ENCODE data around the gene SPDYE4. TPM values are rescaled to one million over a fixed set of nuclear protein-coding genes. Genes with fewer than 3 reads are reported as not detected.

Gene SPDYE4
- total RNA-seq, 1 experiment from 2014 or later = not detected

GRCh38 chr17:8710813-8711212, 47.5 kb downstream of the SPDYE4 start:
- Histone ChIP-seq H3K4me3 (ENCODE audit: low read depth in 2 of 2, low read length in 2 of 2) (no peak overlapping the region), H3K36me3 (ENCODE audit: control insufficient read depth, insufficient read depth, low read length) (no peaks in the 10 kb centered on the region), H3K27ac (ENCODE audit: low read length) (no peak overlapping the region), H3K27me3 (ENCODE audit: control insufficient read depth, insufficient read depth, low read length) (no peaks in the 10 kb centered on the region; the same call in 1 of the 2 replicates), H3K4me1 (ENCODE audit: control insufficient read depth, insufficient read depth, low read length) (no peaks in the 10 kb centered on the region), H3K9me3 (ENCODE audit: control insufficient read depth, insufficient read depth, low read depth, low read length) (no peaks in the 10 kb centered on the region)
- CTCF ChIA-PET = no interaction called here
- TF ChIP-seq POLR2AphosphoS5 (IDR thresholded peaks at IDR 0.05; ENCODE audit: low read depth, low read length) (no peak), REST (IDR thresholded peaks at IDR 0.05; ENCODE audit: insufficient read depth in 1 of 2, low read depth in 2 of 2, low read length in 1 of 2) (no peak), CTCF (IDR thresholded peaks at IDR 0.05) (no peak), SIN3A (IDR thresholded peaks at IDR 0.05; ENCODE audit: borderline replicate concordance, insufficient read depth, low read depth, low read length) (no peak), TCF7L2 (IDR thresholded peaks at IDR 0.05; ENCODE audit: low read depth, low read length) (no peak)
- BruUV-seq (replicated peaks) = no TSS peak
- in situ Hi-C loops (cut with HindIII; ENCODE audit: low pct_unique_long_range_greater_than_20kb, low sequenced_read_pairs) (no loop called here), intact Hi-C loops (cut with micrococcal nuclease; ENCODE audit: unreplicated experiment) (no loop called here)
- no peak for ATAC-seq
- DNase-seq (ENCODE audit: low read depth, low spot score) = no peak
- POLR2A ChIA-PET = no interaction called here

- CTCF ChIA-PET = no interaction called here
- no peak for DNase-seq (ENCODE audit: low read depth, low spot score)
- TF ChIP-seq TCF7L2 (IDR thresholded peaks at IDR 0.05; ENCODE audit: low read depth, low read length) = no peak
- no peak for TF ChIP-seq CTCF (IDR thresholded peaks at IDR 0.05)
- TF ChIP-seq SIN3A (IDR thresholded peaks at IDR 0.05; ENCODE audit: borderline replicate concordance, insufficient read depth, low read depth, low read length) = no peak
- no peak for TF ChIP-seq REST (IDR thresholded peaks at IDR 0.05; ENCODE audit: insufficient read depth in 1 of 2, low read depth in 2 of 2, low read length in 1 of 2)
- no peak for TF ChIP-seq POLR2AphosphoS5 (IDR thresholded peaks at IDR 0.05; ENCODE audit: low read depth, low read length)
- intact Hi-C loops (cut with micrococcal nuclease; ENCODE audit: unreplicated experiment) (no loop called here), in situ Hi-C loops (cut with HindIII; ENCODE audit: low pct_unique_long_range_greater_than_20kb, low sequenced_read_pairs) (no loop called here)
- H3K36me3 ChIP-seq (ENCODE audit: control insufficient read depth, insufficient read depth, low read length) = no peaks in the 10 kb centered on the region
- no peaks in the 10 kb centered on the region for H3K4me1 ChIP-seq (ENCODE audit: control insufficient read depth, insufficient read depth, low read length)
- no peaks in the 10 kb centered on the region for H3K9me3 ChIP-seq (ENCODE audit: control insufficient read depth, insufficient read depth, low read depth, low read length)
- ATAC-seq = no peak
- BruUV-seq (replicated peaks) = no TSS peak
- H3K4me3 ChIP-seq (ENCODE audit: low read depth in 2 of 2, low read length in 2 of 2) = no peak overlapping the region
- H3K27me3 ChIP-seq (ENCODE audit: control insufficient read depth, insufficient read depth, low read length) = no peaks in the 10 kb centered on the region; the same call in none of the 2 replicates
- no peak overlapping the region for H3K27ac ChIP-seq (ENCODE audit: low read length)
- POLR2A ChIA-PET = no interaction called here
These were observed 49.3 kb downstream of the SPDYE4 start for GRCh38 chr17:8709006-8709405.
